VCaP (cell line): ENCODE measurements around the gene ARPC1A.
"Not testable (repeated sequence)": the region's sequence is repeated elsewhere in the genome, so short reads cannot be mapped to it uniquely, and the experiment has no call there.

Experiments
- H3K27ac ChIP-seq: fragments of 450-650 bp; 2 replicates; pipeline ENCODE4 v1.5.1; 2017
- TF ChIP-seq, protein P1 (sequence below): fragments of 450-650 bp; conservative IDR thresholded peaks from 2 replicates; pipeline ENCODE4 v1.5.1; 2017; ENCODE audit warnings: mild to moderate bottlenecking, moderate library complexity

The ARPC1A gene

DNA sequence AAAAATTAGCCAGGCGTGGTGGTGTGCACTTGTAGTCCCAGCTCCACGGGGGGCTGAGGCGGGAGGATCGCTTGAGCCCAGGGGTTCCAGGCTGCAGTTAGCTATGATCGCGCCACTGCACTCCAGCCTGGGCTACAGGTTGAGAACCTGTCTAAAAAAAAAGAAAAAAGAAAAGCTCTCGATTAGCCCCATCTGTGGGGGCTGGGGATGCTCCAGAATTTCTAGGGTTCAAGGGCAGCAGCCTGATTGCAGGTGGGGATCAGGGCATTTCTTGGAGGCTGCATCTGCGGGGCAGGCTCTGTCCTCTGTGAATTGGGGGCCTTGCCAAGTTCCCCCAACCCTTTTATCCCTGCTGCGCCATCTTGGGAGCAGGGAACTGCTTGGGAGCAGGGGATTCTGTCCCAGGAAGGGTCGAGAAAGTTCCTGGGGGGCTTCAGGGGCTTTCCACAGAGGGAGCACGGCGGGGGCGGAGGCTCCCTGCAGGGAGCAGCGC is 651 bp upstream of the ARPC1A start:
- H3K27ac ChIP-seq, result peak overlapping the region; percentile 94
- TF ChIP-seq, protein P1, sequence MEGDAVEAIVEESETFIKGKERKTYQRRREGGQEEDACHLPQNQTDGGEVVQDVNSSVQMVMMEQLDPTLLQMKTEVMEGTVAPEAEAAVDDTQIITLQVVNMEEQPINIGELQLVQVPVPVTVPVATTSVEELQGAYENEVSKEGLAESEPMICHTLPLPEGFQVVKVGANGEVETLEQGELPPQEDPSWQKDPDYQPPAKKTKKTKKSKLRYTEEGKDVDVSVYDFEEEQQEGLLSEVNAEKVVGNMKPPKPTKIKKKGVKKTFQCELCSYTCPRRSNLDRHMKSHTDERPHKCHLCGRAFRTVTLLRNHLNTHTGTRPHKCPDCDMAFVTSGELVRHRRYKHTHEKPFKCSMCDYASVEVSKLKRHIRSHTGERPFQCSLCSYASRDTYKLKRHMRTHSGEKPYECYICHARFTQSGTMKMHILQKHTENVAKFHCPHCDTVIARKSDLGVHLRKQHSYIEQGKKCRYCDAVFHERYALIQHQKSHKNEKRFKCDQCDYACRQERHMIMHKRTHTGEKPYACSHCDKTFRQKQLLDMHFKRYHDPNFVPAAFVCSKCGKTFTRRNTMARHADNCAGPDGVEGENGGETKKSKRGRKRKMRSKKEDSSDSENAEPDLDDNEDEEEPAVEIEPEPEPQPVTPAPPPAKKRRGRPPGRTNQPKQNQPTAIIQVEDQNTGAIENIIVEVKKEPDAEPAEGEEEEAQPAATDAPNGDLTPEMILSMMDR, result no peak

GRCh38 chr7:99326408-99326782 is 697 bp downstream of the ARPC1A start:
- TF ChIP-seq, protein P1, result no peak
- peak overlapping the region; percentile 94 for H3K27ac ChIP-seq

DNA sequence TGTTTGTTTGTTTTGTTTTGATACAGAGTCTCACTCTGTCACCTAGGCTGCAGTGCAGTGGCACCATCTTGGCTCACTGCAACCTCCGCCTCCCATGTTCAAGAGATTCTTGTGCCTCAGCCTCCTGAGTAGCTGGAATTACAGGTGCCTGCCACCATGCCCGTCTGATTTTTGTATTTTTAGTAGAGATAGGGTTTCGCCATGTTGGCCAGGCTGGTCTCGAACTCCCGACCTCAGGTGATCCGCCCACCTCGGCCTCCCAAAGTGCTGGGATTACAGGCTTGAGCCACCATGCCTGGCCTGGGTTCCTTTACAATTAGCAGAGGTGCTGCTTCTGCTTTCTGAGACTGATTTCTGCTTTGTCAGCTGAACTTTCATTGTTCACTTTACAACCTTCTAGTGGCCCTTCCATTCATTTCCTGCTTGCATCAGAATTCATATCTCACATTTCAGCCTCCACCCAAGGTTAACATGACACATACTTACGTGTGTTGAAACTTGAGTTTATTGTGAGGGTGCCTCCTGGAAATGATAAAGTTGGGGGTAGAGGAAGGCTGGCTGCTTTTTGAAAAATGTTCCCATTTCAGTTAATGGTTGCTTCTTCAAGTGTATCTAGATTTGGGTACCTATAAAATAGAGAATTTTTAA is 4.7 kb downstream of the ARPC1A start:
- not testable (repeated sequence) for H3K27ac ChIP-seq

DNA sequence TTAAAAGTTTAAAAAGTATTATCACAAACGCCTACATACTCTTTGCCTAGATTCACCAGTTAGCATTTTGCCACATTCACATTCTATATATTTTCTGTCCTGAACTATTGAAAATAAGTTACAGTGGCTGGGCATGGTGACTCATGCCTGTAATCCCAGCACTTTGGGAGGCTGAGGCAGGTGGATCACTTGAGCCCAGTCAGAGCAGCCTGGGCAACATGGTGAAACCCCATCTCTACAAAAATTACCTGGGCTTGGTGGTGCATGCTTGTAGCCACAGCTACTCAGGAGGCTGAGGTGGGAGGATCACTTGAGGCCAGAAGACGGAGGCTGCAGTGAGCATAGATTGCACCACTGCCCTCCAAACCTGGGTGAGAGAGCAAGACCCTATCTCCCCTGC is 5.3 kb downstream of the ARPC1A start:
- H3K27ac ChIP-seq, result no peak overlapping the region
- TF ChIP-seq, protein P1, result no peak

GRCh38 chr7:99339595-99339994 is 13.9 kb downstream of the ARPC1A start:
- H3K27ac ChIP-seq, result no peak overlapping the region
- TF ChIP-seq, protein P1, result no peak

- TF ChIP-seq, protein P1, result no peak
Measured at GRCh38 chr7:99340659-99341058, 15.0 kb downstream of the ARPC1A start.

GRCh38 chr7:99344061-99344647 is 18.5 kb downstream of the ARPC1A start:
- H3K27ac ChIP-seq, result no peak overlapping the region
- TF ChIP-seq, protein P1, result no peak

More at GRCh38 chr7:99340659-99341058, 15.0 kb downstream of the ARPC1A start:
- no peak overlapping the region for H3K27ac ChIP-seq

DNA sequence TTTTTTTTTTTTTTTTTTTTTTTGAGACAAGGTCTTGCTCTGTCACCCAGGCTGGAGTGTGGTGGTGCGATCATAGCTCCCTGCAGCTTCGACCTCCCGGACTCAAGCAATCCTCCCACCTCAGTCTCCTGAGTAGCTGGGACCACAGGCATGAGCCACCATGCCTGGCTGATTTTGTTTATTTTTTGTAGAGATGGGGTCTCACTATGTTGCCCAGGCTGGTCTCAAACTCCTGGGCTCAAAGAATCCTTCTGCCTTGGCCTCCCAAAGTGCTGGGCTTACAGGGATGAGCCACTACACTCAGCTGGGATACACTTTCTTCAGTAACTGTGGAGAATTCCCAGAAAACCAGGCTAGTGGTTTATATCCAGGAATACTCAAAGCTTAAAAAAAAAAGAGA is 24.9 kb downstream of the ARPC1A start:
- H3K27ac ChIP-seq, result not testable (repeated sequence)
